ENCODE data around the gene DBR1.

GRCh38 chr3:138220788-138221187 lies 46.1 kb upstream of the DBR1 start:
- TF ChIP-seq CTCF (IDR thresholded peaks at IDR 0.05) (no peak), POLR2A (IDR thresholded peaks at IDR 0.05) (no peak)

Measured in thyroid gland (tissue), 4 donors.